Tongue (tissue), 2 donors: ENCODE measurements around the gene GPC4. TPM values are rescaled to one million over a fixed set of nuclear protein-coding genes. Genes with fewer than 3 reads are reported as not detected.
"Not testable (repeated sequence)": the region's sequence is repeated elsewhere in the genome, so short reads cannot be mapped to it uniquely, and the experiment has no call there.

ENCODE experiments used
- DNase-seq: peaks from one replicate; pipeline ENCODE4 v3.0.0-alpha.2; 2015
- total RNA-seq: library from RNA; depleted of rRNA; stranded (reverse); fragments of >200 nt; gene quantifications from one replicate; pipeline ENCODE4 v1.2.3, GENCODE V29; 2014

The GPC4 gene
- total RNA-seq, 1 donor from 2014 or later, result 66.7 TPM

DNA sequence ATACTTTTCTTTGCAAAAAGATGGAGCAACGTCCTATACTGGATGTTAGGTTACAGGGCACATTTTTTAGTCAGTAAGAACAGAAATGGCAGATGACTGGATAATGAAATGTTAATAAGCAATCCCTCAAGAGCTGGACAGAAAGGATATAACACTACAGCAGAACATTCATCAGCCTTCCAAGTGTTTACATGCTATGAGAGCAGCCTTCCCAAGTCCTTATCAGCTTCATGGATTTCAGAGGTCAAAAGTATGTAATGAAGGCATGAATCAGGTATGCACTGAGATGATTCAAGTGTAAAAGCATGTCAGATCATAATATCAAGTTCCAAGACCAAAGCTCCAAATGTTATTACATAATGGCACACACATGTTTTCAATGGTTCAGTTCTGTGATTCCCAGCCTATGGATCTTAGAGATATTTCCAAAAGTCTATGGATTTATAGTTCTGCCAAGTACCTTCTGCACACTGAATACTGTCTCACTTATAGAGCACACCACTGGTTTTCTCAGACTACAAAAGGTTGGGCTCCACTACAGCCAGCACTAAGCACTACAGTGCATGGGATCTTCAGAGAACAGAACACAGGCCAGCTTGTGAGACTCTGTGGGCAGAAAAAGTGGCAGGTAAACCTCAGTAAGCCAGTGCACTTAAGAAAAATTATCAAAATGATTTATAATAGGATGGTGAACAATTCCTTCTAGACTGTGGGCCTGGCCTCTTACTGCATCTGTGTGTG lies 49.2 kb downstream of the GPC4 start:
- no peak for DNase-seq

DNA sequence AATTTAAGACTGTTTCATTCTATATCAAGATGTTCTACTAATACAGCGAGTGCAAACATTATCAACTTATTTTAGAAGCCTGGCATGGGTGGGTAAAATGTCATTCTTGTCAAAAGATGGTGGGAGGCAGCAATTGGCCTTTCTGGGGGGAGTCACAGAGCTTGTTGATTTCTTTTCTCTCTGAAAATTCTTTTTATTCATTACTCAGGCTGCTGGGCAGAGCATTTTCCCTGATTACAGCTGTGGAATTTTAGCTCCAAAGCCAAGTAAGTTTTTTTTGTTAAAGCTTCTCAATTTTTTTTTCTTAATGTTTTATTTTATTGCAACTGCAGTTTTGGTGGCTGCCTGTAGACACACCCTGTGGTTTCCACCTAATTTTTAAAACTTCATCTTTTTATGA lies 50.4 kb downstream of the GPC4 start:
- DNase-seq, result no peak

GRCh38 chrX:133364196-133364595 lies 51.1 kb downstream of the GPC4 start:
- DNase-seq, result no peak

GRCh38 chrX:133362538-133362937 lies 52.8 kb downstream of the GPC4 start:
- DNase-seq, result no peak

DNA sequence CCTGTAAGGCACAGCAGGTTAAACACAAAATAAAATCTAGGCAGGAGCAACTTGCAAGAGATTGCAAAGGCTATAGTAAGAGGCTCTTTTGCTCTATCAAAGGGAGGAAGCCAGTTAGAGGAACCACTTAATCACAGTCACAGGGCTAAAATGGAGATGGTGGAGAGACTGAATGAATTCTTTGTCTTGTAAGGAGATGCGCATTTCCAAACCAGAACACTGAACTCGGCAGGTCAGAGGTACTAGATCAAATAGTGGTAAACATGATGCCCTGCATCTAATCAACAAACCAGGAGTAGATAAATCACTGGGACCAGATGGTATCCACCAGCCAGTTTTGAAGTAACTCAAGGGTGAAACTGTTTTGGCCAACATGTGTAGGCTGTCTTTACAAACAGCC lies 55.8 kb downstream of the GPC4 start:
- no peak for DNase-seq

- no peak for DNase-seq
Observed at GRCh38 chrX:133353233-133353632, 62.1 kb downstream of the GPC4 start.

DNA sequence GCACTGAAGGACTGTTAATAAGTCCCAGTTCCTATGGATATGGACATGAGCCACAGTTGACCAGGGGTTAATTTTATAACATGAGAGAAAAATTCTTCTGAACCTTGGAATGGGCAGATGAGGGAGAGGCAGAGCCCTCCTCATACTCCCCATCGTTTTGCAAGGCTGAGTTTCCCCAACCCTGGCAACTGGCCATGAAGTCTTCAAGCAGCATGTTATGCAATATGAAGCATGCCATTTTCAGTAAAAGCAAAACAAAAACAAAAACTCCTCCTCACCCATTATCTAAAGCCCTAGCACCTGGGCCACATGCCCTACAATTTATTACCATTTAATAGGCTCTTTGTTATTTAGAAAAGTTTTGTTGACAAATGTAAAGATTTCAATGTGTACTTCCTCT lies 64.5 kb downstream of the GPC4 start:
- DNase-seq, result peak; percentile 19

- no peak for DNase-seq
Observed at GRCh38 chrX:133346026-133346425, 69.3 kb downstream of the GPC4 start.

DNA sequence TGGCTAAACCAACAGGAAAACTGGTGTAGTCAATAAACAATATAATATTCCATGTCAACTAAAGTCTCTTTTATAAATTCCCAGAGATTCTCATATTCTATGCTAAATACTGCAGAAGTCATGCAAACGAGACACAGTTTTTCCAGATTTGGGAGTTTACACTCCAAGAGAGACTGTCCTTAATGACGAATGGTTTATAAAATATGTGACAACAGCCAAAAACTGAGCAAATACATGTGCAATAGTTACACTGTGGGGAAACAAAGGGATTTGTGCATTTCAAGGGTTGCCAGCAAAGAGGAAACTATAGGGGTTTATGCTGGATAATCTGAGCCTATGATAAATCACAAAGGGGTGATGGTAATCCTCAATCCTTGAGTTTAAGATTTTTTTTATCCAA lies 75.7 kb downstream of the GPC4 start:
- DNase-seq, result no peak

GRCh38 chrX:133337250-133337649 lies 78.0 kb downstream of the GPC4 start:
- DNase-seq, result no peak

- DNase-seq, result peak; percentile 60
Observed at GRCh38 chrX:133335027-133335426, 80.3 kb downstream of the GPC4 start.

GRCh38 chrX:133333154-133333750 lies 82.0 kb downstream of the GPC4 start:
- no peak for DNase-seq

DNA sequence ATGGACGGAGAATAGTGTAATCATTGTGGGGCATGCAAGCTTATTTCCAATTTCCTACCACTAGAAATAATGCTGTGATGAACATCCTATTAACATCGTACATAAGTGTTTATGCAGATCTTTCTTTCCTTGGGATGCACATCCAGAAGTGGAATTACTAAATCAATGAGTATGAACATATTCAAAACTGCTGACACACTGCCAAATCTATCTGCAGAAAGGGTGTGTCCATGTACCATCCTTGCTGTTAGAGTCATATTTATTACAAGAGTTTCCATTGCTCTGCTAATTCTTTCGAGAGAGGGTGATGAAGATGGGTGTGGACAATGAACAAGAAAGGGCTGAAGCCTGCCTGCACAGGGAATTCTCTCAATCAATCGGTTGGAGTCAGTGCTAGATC lies 82.6 kb downstream of the GPC4 start:
- DNase-seq, result no peak

DNA sequence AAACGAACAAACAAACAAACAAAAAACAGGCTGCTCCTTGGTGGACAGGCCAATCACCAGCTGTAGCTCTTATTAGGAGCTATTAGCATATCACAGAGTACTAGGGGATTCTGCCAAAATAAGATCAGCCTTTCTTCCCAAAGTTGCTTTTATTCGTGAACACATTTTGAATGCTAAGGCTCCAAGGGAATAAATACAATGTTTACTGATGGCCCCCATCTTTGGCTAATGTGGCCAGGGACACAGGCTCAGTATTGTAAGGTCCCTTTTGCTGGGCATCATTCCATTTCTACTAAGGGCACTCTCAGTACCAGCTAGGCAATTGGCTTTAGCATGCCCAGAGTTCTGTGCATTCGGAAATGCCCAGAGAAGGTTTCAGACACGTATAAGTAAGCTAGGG lies 84.3 kb downstream of the GPC4 start:
- no peak for DNase-seq

DNA sequence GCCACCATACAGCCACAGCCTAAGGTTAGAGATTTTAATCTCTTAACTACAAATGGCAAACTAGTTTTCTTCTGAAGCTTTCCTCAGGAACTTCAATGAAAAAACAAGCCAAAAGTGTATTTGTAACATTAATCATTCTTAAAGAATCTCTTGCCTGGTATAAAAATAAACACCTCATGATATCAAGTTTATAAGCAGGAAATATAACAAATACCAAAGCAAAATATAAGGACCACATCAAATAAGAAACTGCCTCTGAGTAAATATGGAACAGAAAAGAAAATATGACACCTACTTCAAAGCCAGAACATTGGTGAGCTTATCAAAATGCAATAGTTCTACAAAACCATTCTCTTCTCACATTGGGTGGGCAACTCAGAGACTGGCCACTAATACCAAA lies 89.9 kb downstream of the GPC4 start:
- no peak for DNase-seq

GRCh38 chrX:133323431-133323830 lies 91.9 kb downstream of the GPC4 start:
- no peak for DNase-seq

GRCh38 chrX:133322269-133322668 lies 93.0 kb downstream of the GPC4 start:
- not testable (repeated sequence) for DNase-seq

GRCh38 chrX:133321451-133321850 lies 93.8 kb downstream of the GPC4 start:
- DNase-seq, result no peak

DNA sequence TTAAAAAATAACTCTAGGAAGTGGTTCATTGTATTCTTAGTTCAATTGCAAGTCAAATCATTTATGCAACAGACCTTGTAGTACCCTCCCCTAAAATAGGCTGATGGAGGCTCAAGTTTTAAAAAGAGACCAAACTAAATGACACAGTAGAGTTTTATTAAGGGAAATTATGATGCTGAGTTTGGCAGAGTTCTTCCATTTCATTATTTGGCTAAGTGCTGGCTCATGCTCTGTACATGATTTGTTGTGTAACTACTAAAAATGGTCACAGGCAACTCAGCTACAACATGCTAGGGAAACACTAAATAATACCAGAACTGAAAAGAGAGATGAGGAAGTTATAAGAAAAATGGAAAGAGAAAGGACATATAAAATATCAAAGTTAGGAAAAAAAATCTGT lies 101.0 kb downstream of the GPC4 start:
- no peak for DNase-seq

DNA sequence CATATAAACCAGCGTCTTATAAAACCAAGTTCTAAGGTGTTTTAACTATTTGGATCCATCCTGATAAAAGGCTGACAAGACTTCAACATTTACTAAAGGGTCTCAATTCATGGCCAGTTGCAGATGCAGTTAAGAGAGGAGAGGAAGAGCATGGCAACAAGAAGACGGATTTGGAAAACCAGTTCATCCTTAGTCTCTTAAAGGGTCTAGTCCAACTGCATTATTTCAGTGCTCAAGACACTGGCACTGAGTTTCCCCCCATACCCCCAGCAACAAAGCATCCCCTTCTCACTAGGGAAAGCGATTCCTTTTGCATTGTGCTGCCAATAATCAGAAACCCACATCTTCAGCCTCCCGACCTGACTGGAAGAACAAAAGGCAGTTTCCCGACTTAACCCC lies 106.8 kb downstream of the GPC4 start:
- no peak for DNase-seq

DNA sequence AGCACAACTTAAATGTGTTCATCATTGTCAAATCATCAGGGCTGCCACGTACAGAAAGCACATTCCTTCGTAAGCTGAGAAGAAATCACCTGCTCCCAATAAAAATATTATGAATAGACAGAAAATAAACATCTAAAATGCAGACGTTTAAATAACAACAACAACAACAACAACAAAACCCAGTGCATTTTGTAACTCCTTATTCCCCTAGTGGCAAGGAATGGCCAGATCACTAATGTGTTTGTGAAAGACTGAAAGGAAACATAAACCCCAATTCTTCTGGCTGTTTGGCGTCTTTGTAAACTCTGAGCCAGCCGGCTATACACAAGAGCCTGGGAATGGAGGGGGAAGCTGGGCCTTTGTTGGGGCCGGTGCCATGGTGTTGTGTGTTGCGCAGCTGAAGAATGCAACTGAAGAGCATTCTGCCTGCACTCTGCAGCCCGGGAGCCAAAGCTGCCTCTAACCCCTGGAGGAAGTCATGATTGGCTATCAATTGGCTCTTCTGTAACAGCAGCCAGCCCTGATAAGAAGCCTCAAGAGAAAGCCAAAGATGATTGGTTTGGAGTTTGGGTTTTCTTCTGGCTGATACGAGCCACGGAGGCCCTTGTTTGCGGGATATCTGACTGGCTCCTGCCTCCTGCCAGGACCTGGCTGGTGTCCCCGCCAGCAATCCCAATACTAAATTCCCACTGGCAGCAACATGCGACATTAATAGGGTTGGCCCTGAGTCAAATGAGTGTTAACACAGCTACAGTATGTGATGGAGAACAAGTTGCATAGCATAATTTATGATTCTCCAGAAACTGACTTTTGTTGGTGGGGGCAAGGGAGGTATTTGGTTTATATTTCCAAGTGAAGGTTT lies 107.4 kb downstream of the GPC4 start:
- DNase-seq, result peak; percentile 57

- no peak for DNase-seq
Observed at GRCh38 chrX:133307094-133307493, 108.2 kb downstream of the GPC4 start.

GRCh38 chrX:133306316-133306715 lies 109.0 kb downstream of the GPC4 start:
- DNase-seq, result no peak
